Stimulated activated naive CD8-positive, alpha-beta T cell treated with anti-CD3 and anti-CD28 coated beads, Interleukin-15, Interleukin-2, amounts not matched to agents 100 ng/mL and 50 ng/mL, for 24 hours (primary cell): Measurements from ENCODE around the gene CFAP100.

Source experiments
- H3K27ac Mint-ChIP-seq: one replicate; pipeline ENCODE4 v1.8.0; 2021; ENCODE audit warnings: mild to moderate bottlenecking, mixed read lengths
- H3K27me3 Mint-ChIP-seq: one replicate; pipeline ENCODE4 v1.8.0; 2021; ENCODE audit warnings: mixed read lengths
- H3K36me3 Mint-ChIP-seq: one replicate; pipeline ENCODE4 v1.8.0; 2021; ENCODE audit warnings: low read depth, mixed read lengths
- H3K4me1 Mint-ChIP-seq: one replicate; pipeline ENCODE4 v1.8.0; 2021; ENCODE audit warnings: low read depth, mixed read lengths
- H3K4me3 Mint-ChIP-seq: one replicate; pipeline ENCODE4 v1.8.0; 2021; ENCODE audit warnings: mild to moderate bottlenecking, mixed read lengths
- H3K9me3 Mint-ChIP-seq: one replicate; pipeline ENCODE4 v1.8.0; 2021; ENCODE audit warnings: mixed read lengths

CFAP100 gene

DNA sequence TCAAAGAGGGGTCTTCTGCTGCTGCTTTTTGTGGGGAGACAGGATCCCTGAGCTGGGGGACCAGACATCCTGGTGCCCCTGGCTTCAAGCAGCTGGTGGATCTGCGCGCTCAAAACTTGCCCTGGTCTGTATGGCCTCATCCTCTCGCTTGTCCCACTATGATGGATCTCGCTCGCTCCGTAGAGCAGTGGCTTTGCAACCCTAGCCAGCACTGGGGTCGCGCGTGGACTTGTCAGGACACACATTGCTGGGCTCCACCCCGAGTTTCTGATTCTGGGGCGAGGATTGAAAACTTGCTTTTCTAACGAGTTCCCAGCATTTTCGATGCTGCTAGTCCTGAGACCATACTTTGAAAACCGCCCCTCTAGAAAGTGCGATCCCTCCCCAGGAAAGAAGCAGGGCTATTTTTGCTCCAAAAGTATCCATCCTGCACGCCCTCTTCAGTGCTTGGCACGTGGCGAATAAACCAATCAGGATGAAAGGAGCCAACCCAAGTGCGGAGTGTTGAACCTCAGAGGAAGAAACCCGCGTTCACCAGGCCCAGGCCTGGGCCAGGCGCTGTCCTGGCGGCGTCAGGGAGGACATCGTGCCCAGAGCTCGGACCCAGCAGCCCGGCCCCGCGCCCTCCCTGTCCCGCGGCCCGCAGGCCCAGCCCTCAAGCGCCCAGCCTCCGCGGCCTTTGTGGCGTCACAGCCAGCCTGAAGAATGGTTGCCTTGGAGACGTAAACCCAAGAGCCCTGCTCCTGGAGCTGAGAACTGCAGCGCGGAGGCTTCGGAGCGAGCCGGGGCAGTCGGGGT lies at the start of gene CFAP100:
CFAP100 (plus strand) TSS at position 731 of the 798 bp plus-strand sequence. CDS start 1,092 bp downstream, outside the sequence.
- Mint-ChIP-seq H3K4me3 (no peak within 1 kb of the TSS), H3K9me3 (no peaks in the 10 kb centered on the region), H3K36me3 (no peaks in the 10 kb centered on the region), H3K4me1 (peaks cover 3% of the 10 kb centered on the region), H3K27me3 (peaks cover 52% of the 10 kb centered on the region), H3K27ac (no peak within 1 kb of the TSS)

DNA sequence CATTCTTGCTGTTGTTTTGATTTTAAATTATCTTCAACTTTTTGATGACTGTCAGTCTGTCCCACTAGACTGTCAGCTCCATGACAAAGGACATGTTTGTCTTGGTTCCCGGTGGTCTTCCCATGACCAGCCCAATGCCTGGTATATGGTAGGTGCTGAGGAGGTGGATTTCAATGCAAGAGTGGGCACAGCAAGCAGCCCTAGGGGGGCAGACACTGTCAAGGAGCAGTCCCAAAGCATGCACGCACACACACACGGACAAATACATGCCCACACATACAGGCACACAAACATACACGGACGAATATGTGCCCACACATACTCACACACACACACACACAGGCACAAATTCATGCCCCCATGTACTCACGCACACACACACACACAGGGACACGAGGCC lies 49.5 kb upstream of the CFAP100 start:
- peaks cover 5% of the 10 kb centered on the region for H3K27me3 Mint-ChIP-seq
- H3K36me3 Mint-ChIP-seq: no peaks in the 10 kb centered on the region
- no peaks in the 10 kb centered on the region for H3K9me3 Mint-ChIP-seq
- no peaks in the 10 kb centered on the region for H3K4me1 Mint-ChIP-seq
- no peak overlapping the region for H3K4me3 Mint-ChIP-seq
- no peak overlapping the region for H3K27ac Mint-ChIP-seq

DNA sequence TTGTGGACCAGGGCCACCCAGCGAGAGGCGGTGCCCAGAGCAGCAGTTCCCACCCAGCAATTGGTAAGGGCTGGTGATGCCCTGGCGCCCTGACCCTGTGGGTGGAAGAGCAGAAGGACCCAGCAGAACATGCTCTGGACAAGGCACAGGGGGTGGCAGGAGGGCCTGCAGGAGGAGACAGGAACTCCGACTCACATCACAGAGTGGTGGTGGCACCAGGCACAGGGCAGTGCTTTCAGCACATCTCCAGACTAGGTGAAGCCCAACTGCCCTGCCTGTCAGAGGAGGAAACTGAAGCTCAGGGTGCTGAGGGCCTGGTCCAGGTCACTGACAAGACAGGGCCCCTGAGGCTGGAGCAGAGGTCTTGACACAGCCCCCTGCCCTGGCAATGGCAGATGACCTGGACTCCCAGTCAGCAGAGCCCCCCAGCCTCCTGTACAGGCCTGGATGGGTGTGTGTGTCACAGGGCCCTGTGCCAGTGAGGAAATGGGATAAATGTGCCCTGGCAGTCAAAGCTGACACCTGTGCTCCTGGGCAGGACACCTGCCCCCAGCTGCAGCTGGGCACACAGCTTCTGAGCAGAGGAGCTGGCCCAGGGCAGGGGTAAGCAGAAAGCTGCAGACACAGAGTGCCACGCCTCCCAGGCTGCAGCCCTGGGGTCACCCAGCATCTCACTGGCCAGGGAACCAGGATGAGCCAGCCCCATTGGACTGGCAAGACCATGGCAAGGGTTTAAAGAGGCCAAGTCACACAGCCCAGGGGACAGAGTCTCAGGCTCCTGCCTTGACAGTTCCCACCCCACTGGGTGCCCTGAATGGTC lies 48.9 kb upstream of the CFAP100 start:
- Mint-ChIP-seq H3K4me1 (no peaks in the 10 kb centered on the region), H3K9me3 (no peaks in the 10 kb centered on the region), H3K27ac (no peak overlapping the region), H3K27me3 (peaks cover 5% of the 10 kb centered on the region), H3K36me3 (no peaks in the 10 kb centered on the region), H3K4me3 (no peak overlapping the region)

DNA sequence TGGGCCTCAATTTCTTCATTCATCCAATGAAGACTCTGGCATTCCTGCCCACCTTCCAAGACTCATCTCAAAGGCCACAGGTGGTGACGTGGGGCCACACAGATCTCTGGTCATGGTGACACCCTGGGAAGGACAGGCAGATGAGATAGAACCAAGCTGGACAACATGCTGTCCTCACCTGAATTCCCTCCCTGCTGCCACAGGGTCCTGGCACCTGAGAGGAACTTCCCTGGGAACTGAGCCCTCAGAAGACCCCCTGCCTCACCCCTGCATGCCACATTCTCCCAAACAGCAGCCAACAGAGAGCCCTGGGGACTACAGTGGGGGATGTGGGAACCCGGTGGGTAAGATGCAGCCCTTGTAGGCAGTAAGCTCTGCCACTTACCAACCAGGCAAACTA lies 48.2 kb upstream of the CFAP100 start:
- no peak overlapping the region for H3K4me3 Mint-ChIP-seq
- H3K27me3 Mint-ChIP-seq: peaks cover 5% of the 10 kb centered on the region
- no peaks in the 10 kb centered on the region for H3K36me3 Mint-ChIP-seq
- H3K4me1 Mint-ChIP-seq: no peaks in the 10 kb centered on the region
- no peaks in the 10 kb centered on the region for H3K9me3 Mint-ChIP-seq
- H3K27ac Mint-ChIP-seq: no peak overlapping the region

DNA sequence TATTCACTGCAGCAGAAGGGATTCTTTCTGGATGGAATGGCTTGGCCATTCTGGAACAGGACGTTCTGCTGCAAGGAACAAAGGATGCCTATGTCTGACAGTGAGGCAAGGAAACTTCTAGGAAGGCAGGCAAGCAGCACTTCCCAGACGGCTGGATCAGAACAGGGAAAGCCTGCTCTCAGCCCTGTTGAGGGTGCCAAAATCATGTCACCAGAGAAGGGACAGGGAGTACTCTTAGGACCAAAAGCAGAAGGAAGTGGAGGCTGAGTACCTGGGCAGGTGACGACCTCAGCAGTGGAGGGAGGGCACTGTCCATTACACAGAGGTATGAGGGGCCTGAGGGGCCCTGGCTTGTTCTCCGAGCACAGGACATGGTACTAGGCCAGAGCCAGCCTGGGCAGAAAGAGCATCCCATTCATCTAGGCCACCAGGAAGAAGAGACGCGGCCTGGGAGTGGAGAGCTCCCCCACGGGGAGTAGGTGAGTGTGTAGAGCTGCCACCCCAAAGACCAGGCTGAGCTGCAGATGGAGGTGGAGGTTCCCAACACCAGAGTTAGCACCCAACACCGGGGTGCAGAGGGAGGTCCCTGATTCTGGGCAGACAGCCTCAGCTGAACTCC lies 47.1 kb upstream of the CFAP100 start:
- no peaks in the 10 kb centered on the region for H3K27me3 Mint-ChIP-seq
- H3K36me3 Mint-ChIP-seq: no peaks in the 10 kb centered on the region
- H3K4me1 Mint-ChIP-seq: no peaks in the 10 kb centered on the region
- no peak overlapping the region for H3K27ac Mint-ChIP-seq
- no peaks in the 10 kb centered on the region for H3K9me3 Mint-ChIP-seq
- H3K4me3 Mint-ChIP-seq: no peak overlapping the region

DNA sequence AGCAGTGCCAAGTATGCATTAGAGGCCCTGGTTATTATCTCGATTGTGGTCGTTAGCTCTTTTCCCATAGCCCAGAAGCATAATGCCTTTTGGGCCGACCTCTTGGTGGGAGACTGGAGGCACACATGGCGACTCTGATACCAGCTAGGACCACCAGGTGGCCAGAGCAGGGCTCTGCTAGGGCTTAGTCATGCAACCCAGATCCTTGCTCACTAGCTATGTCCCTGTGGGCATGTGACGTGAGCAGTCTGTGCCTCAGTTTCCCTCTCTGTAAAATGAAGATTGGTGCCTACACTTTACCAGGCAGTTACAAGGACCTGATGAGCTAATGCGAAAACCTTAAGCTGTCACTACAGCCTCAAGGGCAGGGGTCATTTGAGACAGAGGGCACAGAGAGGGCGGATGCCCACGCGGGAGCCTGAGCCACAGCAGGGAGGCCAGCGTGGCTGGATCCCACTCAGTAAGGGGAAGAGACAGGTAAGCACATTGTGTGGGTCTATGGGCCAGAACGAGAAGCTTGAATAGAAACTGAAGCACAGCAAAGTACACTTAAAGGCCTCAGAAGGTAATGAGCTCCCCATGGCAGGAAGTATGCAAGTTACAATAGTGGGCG lies 46.3 kb upstream of the CFAP100 start:
- no peaks in the 10 kb centered on the region for H3K27me3 Mint-ChIP-seq

DNA sequence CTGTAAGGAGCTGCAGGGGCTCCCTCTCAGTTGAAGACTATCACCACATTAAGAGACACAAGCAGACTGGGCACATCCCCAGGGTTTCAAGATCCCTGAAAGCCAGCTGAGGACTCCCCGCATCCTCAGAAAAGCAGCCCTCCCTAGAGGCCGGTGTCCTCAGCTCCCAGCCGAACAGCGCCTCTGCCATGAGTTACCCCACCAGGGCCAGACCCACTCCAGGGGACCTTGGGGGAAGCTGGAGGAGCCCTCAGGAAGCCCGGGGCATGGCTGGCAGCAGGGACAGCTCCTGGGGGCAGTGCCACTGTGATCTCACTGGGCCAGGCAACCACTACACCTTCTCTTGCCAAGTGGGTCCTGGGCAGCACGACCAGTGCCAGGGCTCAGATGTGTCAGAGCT lies 45.6 kb upstream of the CFAP100 start:
- no peaks in the 10 kb centered on the region for H3K36me3 Mint-ChIP-seq

More for the DNA sequence above, 46.3 kb upstream of the CFAP100 start:
- no peak overlapping the region for H3K4me3 Mint-ChIP-seq
- no peaks in the 10 kb centered on the region for H3K4me1 Mint-ChIP-seq
- H3K36me3 Mint-ChIP-seq: no peaks in the 10 kb centered on the region
- H3K27ac Mint-ChIP-seq: no peak overlapping the region
- no peaks in the 10 kb centered on the region for H3K9me3 Mint-ChIP-seq

DNA sequence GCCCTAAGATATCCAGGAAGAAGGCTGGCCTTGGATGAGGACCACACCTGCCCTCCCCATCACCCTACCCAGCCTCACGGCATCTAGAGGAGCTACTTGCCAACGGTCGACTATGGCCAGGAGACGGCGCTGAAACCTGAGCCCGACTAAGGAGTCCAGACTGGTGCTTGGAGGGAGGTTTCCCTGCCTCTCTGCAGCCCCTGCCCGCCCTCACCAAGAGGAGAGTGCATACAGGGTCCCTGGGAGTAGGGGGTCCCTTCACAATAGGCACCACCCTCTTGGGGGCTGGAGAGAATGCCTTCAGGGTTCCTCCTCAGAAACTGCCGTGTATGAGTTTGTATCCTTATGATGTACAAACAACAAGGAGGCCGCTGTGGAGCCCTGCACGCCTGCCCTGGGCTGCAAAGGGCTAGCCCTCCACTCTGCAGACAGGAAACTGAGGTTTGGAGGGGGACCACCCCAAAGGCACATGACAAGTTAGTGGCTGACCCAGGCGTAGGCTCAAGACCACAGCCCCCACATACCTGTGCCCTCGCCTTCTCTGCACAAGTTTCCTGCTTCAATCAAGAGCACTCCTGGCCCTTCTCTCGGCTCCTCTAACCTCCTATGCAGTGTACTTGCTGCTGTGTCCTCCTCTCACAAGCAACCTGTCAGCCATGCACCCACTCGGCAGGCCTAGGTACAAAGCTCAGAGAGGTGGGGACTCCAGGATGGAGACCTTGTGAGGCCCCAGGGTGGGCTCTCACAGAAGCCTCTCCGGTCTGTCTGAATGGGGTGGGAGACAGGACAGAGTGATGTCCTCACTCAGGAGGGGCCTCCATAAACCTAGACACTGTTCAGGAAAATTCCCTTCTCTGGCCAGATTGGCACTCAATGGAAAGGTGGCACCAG lies 44.9 kb upstream of the CFAP100 start:
- H3K27ac Mint-ChIP-seq: no peak overlapping the region
- H3K4me1 Mint-ChIP-seq: no peaks in the 10 kb centered on the region
- no peaks in the 10 kb centered on the region for H3K9me3 Mint-ChIP-seq
- H3K4me3 Mint-ChIP-seq: no peak overlapping the region
- H3K36me3 Mint-ChIP-seq: no peaks in the 10 kb centered on the region
- H3K27me3 Mint-ChIP-seq: no peaks in the 10 kb centered on the region

More for the DNA sequence above, 45.6 kb upstream of the CFAP100 start:
- Mint-ChIP-seq H3K4me1 (no peaks in the 10 kb centered on the region), H3K27me3 (no peaks in the 10 kb centered on the region), H3K9me3 (no peaks in the 10 kb centered on the region), H3K4me3 (no peak overlapping the region), H3K27ac (no peak overlapping the region)

DNA sequence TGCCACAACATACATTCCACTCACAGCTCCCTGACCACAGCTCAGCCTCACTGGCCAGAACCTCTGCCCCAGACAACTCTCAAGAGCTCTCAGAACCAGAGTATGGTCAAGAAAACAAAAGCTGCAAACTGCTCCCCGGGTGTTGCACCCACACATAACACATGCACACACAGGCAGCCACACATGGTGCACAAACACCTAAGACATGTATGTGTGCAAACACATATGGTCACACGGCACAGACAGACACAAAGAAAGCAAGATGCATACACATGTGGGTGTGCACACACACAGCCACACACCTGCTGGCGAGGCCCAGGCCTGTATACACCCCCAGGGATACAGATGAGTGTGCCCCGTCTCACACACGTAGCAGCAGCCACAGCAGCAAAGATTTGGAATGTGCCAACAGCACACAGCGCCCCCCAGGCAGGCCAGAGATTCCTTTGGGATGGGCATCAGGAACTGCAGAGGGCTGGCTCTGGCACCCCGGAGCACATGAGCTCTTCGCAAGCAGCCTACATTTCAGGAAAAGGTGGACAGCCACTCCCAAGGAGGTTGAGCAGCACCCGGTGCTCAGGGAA lies 44.1 kb upstream of the CFAP100 start:
- no peaks in the 10 kb centered on the region for H3K9me3 Mint-ChIP-seq
- H3K27me3 Mint-ChIP-seq: peaks cover 5% of the 10 kb centered on the region
- H3K4me1 Mint-ChIP-seq: no peaks in the 10 kb centered on the region
- no peak overlapping the region for H3K27ac Mint-ChIP-seq
- H3K36me3 Mint-ChIP-seq: no peaks in the 10 kb centered on the region
- no peak overlapping the region for H3K4me3 Mint-ChIP-seq

DNA sequence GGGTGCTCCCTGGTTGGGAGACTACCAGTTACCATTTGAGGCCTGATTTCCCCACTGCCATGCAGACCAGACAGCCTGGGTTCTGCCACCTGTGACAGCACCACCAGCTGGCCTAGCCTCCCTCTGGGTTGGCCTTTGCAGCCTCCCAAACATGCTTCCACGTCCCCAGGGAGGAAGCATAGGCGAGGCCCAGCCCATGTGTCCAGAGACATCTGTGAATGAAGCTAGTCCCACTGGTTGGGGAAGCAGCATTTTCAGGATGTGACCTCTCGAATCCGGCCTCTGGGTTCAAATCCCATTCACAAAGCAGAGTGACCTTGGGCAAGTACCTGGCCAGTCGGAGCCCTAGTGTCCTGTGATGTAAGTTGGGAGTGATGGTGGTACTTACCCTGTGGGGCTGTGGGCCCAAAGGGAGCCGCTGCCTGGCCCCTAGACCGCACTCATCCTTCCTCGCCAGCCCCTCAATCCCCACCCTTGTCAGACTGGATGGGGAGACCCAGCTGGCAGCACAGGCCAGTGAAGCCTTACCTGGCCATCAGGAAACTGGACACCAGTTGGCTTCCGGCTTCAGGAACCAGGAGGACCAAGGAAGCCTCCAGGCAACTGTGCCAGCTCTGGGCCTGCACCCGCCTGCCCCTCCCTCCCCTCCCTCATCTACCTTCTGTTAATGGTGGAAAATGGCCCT lies 43.5 kb upstream of the CFAP100 start:
- peaks cover 2% of the 10 kb centered on the region for H3K4me1 Mint-ChIP-seq
- no peak overlapping the region for H3K4me3 Mint-ChIP-seq

DNA sequence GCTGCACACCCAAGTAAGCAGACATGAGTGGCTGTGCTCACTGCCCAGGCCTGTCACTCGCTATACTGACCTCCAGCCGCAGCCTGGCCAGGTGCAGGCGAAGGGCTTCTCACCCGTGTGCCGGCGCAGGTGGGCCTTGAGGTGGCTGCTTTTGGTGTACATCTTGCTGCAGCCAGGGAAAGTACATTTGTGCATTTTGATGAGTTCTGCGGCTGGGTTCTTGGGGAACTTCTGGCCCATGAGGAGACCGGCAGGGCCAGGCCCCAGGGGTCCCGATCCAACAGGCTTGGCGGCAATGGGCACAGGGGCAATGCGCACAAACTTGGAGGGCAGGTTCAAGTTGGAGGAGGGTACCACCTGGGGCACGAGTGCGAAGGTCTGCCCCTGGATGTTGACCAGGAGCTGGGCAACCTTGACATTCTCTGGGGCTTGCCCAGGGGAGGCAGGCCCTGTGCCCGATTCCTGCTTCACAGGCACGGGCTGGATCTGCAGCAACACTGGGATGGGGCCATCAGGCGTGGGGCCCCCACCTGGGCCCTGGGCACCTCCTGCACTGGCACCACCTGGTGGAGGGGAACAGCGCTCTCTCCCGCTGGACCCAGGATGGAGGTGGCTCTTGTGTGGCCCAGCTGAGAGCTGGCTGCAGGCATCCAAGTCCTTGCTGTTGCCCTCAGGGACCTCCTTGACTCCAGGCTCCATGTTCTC lies 42.8 kb upstream of the CFAP100 start:
- no peak overlapping the region for H3K4me3 Mint-ChIP-seq
- peaks cover 11% of the 10 kb centered on the region for H3K27me3 Mint-ChIP-seq
- no peaks in the 10 kb centered on the region for H3K9me3 Mint-ChIP-seq
- peaks cover 5% of the 10 kb centered on the region for H3K4me1 Mint-ChIP-seq
- no peaks in the 10 kb centered on the region for H3K36me3 Mint-ChIP-seq
- no peak overlapping the region for H3K27ac Mint-ChIP-seq

More for the DNA sequence above, 43.5 kb upstream of the CFAP100 start:
- Mint-ChIP-seq H3K9me3 (no peaks in the 10 kb centered on the region), H3K27me3 (peaks cover 8% of the 10 kb centered on the region), H3K27ac (no peak overlapping the region), H3K36me3 (no peaks in the 10 kb centered on the region)

DNA sequence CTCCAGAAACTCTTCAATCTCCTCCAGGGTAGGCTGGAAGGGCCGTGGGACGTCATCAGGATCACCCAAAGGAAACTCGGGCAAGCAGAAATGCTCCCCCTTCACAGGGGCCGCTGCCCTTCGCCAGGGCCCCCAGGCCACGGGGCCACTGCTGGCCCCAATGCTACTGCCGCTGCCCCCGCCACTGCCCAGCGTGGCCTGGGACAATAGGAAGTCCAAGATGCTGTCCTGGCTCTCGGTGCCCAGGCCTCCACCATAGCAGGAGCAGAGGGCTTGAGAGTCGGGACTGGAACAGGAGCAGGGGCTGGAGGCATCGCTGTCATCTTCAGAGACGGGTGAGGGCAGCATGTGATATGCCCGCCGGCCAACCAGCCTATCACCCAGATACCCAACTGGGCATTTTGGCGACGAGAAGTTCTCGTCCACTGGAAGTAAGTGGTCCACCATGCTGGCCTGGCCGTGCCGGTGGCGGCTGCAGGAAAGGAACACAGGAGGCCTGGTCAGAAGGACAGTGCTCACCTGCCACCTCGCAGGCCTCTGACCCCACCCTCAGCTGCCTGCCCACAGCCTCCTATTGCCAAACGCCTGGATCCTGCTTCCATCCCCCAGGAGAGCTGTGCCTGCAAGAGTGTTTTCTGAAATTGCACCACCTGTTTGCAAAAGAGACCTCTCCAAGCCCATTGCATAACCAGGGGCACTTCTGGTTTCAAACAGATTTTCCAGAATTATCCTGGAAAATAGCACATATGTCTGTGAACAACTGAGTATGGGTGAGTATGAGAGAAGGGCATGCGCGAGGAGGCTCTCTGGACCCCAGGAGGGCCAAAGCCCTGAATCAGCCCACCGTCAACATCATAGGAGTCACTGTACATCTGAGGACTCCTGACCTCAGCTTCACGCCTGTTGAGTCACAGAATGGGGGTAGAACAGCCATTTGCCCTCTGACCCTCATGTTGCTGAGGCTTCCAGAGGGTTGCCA lies 41.9 kb upstream of the CFAP100 start:
- Mint-ChIP-seq H3K4me1 (peaks cover 9% of the 10 kb centered on the region), H3K36me3 (no peaks in the 10 kb centered on the region), H3K9me3 (no peaks in the 10 kb centered on the region), H3K4me3 (no peak overlapping the region), H3K27me3 (peaks cover 11% of the 10 kb centered on the region), H3K27ac (no peak overlapping the region)
